Measurements from ENCODE around the gene MAP3K13.

GRCh38 chr3:185337231-185337816 lies 25.6 kb upstream of the MAP3K13 start:
- TF ChIP-seq POLR2A (IDR thresholded peaks at IDR 0.05): no peak
- TF ChIP-seq CTCF (IDR thresholded peaks at IDR 0.05 in 8 of 11, conservative IDR thresholded peaks at IDR 0.05 in 3 of 11): no peak
